H1 (cell line): Measurements from ENCODE around the gene FAM9B. TPM values are rescaled to one million over a fixed set of nuclear protein-coding genes. Genes with fewer than 3 reads are reported as not detected.

ENCODE experiments used
- CTCF ChIA-PET: fragments of 300-600 bp; sonication (Branson Sonifier 250); formaldehyde crosslinking; loops from one replicate; lab custom pipeline; 2021; ENCODE audit not compliant: partially characterized antibody; lab: Charles Lee
- POLR2A ChIA-PET: fragments of 300-600 bp; sonication (Branson Sonifier 250); formaldehyde crosslinking; loops from one replicate; lab custom pipeline; 2021; ENCODE audit warnings: inconsistent platforms; ENCODE audit not compliant: partially characterized antibody; lab: Charles Lee
- DNase-seq, 2 experiments: peaks; one replicate each; pipeline versions ENCODE4 v3.0.0 to v3.0.0-alpha.2; 2010 to 2022; ENCODE audit warnings: low spot score in 2 of 2, low read depth in 1 of 2, mixed read lengths in 1 of 2
- FAIRE-seq: peaks from 2 replicates; lab custom pipeline; 2011; peaks lifted over from hg19 to GRCh38; lab: Jason Lieb, UNC
- H2AFZ ChIP-seq: 2 replicates; pipeline ENCODE4 v1.8.1; 2012; ENCODE audit warnings: low read length, inconsistent platforms
- H2AK5ac ChIP-seq: 2 replicates; pipeline ENCODE4 v1.6.1; 2013; ENCODE audit warnings: low read depth, low read length
- H2BK120ac ChIP-seq: replicated peaks from 2 replicates; pipeline ENCODE3; 2013; ENCODE audit warnings: low read depth, low read length, inconsistent platforms
- H2BK12ac ChIP-seq: 2 replicates; pipeline ENCODE4 v1.6.1; 2013; ENCODE audit warnings: low read depth, low read length
- H2BK15ac ChIP-seq: 2 replicates; pipeline ENCODE4 v1.6.1; 2013; ENCODE audit warnings: low read length
- H2BK20ac ChIP-seq: 2 replicates; pipeline ENCODE4 v1.6.1; 2013; ENCODE audit warnings: low read length
- H2BK5ac ChIP-seq: 2 replicates; pipeline ENCODE4 v1.6.1; 2013; ENCODE audit warnings: low read depth, low read length
- H3K14ac ChIP-seq: 2 replicates; pipeline ENCODE4 v1.6.1; 2013; ENCODE audit warnings: inconsistent platforms; ENCODE audit not compliant: insufficient read length
- H3K18ac ChIP-seq: 2 replicates; pipeline ENCODE4 v1.6.1; 2013; ENCODE audit warnings: low read length; ENCODE audit errors: extremely low read depth
- H3K23ac ChIP-seq: 2 replicates; pipeline ENCODE4 v1.6.1; 2013; ENCODE audit warnings: inconsistent platforms; ENCODE audit not compliant: insufficient read length
- H3K23me2 ChIP-seq: 2 replicates; pipeline ENCODE4 v1.6.1; 2013; ENCODE audit warnings: low read depth, low read length
- H3K27ac ChIP-seq: 2 replicates; pipeline ENCODE4 v1.6.1; 2011; ENCODE audit warnings: low read depth, low read length, inconsistent platforms
- H3K27me3 ChIP-seq, 4 experiments: replicated peaks in 1 of 4; 1 replicate in 1 of 4; 2 replicates in 3 of 4; pipeline versions ENCODE4 v1.6.1 to v1.8.1; 2011 to 2013; ENCODE audit warnings: low read length in 3 of 4, mild to moderate bottlenecking in 3 of 4, inconsistent platforms in 2 of 4, mixed read lengths in 2 of 4, moderate library complexity in 1 of 4; ENCODE audit not compliant: control insufficient read depth in 3 of 4, insufficient read depth in 3 of 4; ENCODE audit errors: extremely low read depth in 1 of 4
- H3K36me3 ChIP-seq, 4 experiments: 2 replicates each; pipeline versions ENCODE4 v1.6.1 to v1.8.1; 2011 to 2013; ENCODE audit warnings: mild to moderate bottlenecking in 4 of 4, low read length in 3 of 4, moderate library complexity in 2 of 4, control low read depth in 1 of 4, inconsistent platforms in 1 of 4; ENCODE audit not compliant: insufficient read depth in 4 of 4, control insufficient read depth in 2 of 4
- H3K4ac ChIP-seq: replicated peaks from 2 replicates; pipeline ENCODE3; 2013; ENCODE audit warnings: low read length, low read depth, mixed read lengths, inconsistent platforms; ENCODE audit not compliant: insufficient read length
- H3K4me1 ChIP-seq, 4 experiments: replicated peaks in 1 of 4; 1 replicate in 1 of 4; 2 replicates in 3 of 4; pipeline versions ENCODE4 v1.6.1 to v1.8.1; 2011 to 2013; ENCODE audit warnings: low read length in 3 of 4, inconsistent platforms in 2 of 4, mixed read lengths in 1 of 4; ENCODE audit not compliant: insufficient read depth in 4 of 4, control insufficient read depth in 3 of 4
- H3K4me2 ChIP-seq, 2 experiments: 2 replicates each; pipeline versions ENCODE4 v1.6.1 to v1.8.1; 2011 to 2013; ENCODE audit warnings: low read depth in 2 of 2, low read length in 2 of 2, control low read depth in 1 of 2, inconsistent platforms in 1 of 2, mild to moderate bottlenecking in 1 of 2; ENCODE audit not compliant: insufficient read depth in 1 of 2
- H3K4me3 ChIP-seq, 4 experiments: fragments of 200-600, 300-600 bp in 1 of 4; sonication (generic), shearing (Covaris generic), sonication (Bioruptor Twin) in 1 of 4; 2 replicates each; pipeline versions ENCODE4 v1.5.1 to v1.8.1; 2011 to 2016; ENCODE audit warnings: low read length in 4 of 4, low read depth in 3 of 4, control low read depth in 2 of 4, inconsistent platforms in 2 of 4, mild to moderate bottlenecking in 2 of 4, mixed read lengths in 1 of 4, moderate library complexity in 1 of 4; ENCODE audit not compliant: insufficient read depth in 2 of 4; ENCODE audit errors: extremely low read depth in 1 of 4
- H3K56ac ChIP-seq: replicated peaks from 2 replicates; pipeline ENCODE3; 2013; ENCODE audit warnings: low read depth, mild to moderate bottlenecking, mixed read lengths, low read length, inconsistent platforms; ENCODE audit not compliant: insufficient read length
- H3K79me1 ChIP-seq: 2 replicates; pipeline ENCODE4 v1.6.1; 2013; ENCODE audit warnings: low read depth, low read length, control low read depth
- H3K79me2 ChIP-seq, 2 experiments: 2 replicates each; pipeline versions ENCODE4 v1.6.1 to v1.8.1; 2012 to 2013; ENCODE audit warnings: low read length in 2 of 2, mild to moderate bottlenecking in 2 of 2, inconsistent platforms in 1 of 2; ENCODE audit not compliant: insufficient read depth in 2 of 2, control insufficient read depth in 1 of 2
- H3K9ac ChIP-seq, 4 experiments: replicated peaks in 1 of 4; 1 replicate in 1 of 4; 2 replicates in 3 of 4; pipeline versions ENCODE4 v1.6.1 to v1.8.1; 2011 to 2013; ENCODE audit warnings: low read depth in 3 of 4, low read length in 3 of 4, control low read depth in 2 of 4, mild to moderate bottlenecking in 2 of 4, moderate library complexity in 2 of 4, inconsistent platforms in 1 of 4; ENCODE audit errors: extremely low read depth in 1 of 4
- H3K9me3 ChIP-seq, 2 experiments: 2 replicates each; pipeline versions ENCODE4 v1.6.1 to v1.8.1; 2012 to 2013; ENCODE audit warnings: mild to moderate bottlenecking in 2 of 2, moderate library complexity in 2 of 2, control low read depth in 1 of 2, inconsistent platforms in 1 of 2, low read depth in 1 of 2, low read length in 1 of 2, mixed read lengths in 1 of 2; ENCODE audit not compliant: insufficient read depth in 2 of 2
- H4K20me1 ChIP-seq, 2 experiments: replicated peaks in 1 of 2; 2 replicates each; pipeline versions ENCODE3 to v1.8.1; 2011 to 2013; ENCODE audit warnings: inconsistent platforms in 2 of 2, low read length in 2 of 2, mild to moderate bottlenecking in 1 of 2; ENCODE audit not compliant: insufficient read depth in 2 of 2, control insufficient read depth in 1 of 2
- H4K5ac ChIP-seq: 2 replicates; pipeline ENCODE4 v1.6.1; 2013; ENCODE audit warnings: low read length, low read depth, mixed read lengths, inconsistent platforms; ENCODE audit not compliant: insufficient read length
- H4K8ac ChIP-seq: 2 replicates; pipeline ENCODE4 v1.8.0; 2013; ENCODE audit warnings: mild to moderate bottlenecking, moderate library complexity, low read length, inconsistent platforms; ENCODE audit not compliant: insufficient read depth; ENCODE audit errors: extremely low read depth
- H4K91ac ChIP-seq: replicated peaks from 2 replicates; pipeline ENCODE3; 2013; ENCODE audit warnings: low read length, mixed read lengths, inconsistent platforms; ENCODE audit not compliant: insufficient read length
- RBBP5 ChIP-seq: IDR thresholded peaks from 2 replicates; pipeline ENCODE4 v1.7.1; 2012; ENCODE audit warnings: low read depth, mild to moderate bottlenecking, inconsistent platforms, low read length, moderate library complexity, borderline replicate concordance
- WGBS, 2 experiments: shearing (Covaris generic) in 1 of 2; methylation state at CpG; one replicate each; pipeline versions ENCODE4 v1.1.6 to v1.1.7; 2013 to 2015; ENCODE audit warnings: low lambda C conversion rate in 2 of 2, mixed read lengths in 2 of 2, inconsistent platforms in 1 of 2, low coverage in 1 of 2, missing lambda C conversion rate in 1 of 2; ENCODE audit not compliant: insufficient replicate concordance in 2 of 2, insufficient coverage in 1 of 2, insufficient read length in 1 of 2; ENCODE audit errors: extremely low coverage in 1 of 2, missing lambda C conversion rate in 1 of 2; 5-methylcytosine and 5-hydroxymethylcytosine counted together
- polyA plus RNA-seq, 7 experiments: library from polyadenylated mRNA; depleted of rRNA in 3 of 7; stranded (reverse) in 5 of 7; unstranded in 2 of 7; fragments of >200 nt in 5 of 7; fragments of 200-250 nt in 2 of 7; gene quantifications; 1 replicate in 5 of 7; 2 replicates in 1 of 7; 4 replicates in 1 of 7; pipeline versions ENCODE4 v1.2.1 to v1.2.3, GENCODE V29; 2011 to 2013; ENCODE audit warnings: missing spikeins in 2 of 7, mixed read lengths in 2 of 7
- total RNA-seq: library from RNA; stranded (reverse); fragmentation: NEBNext Ultra II Directional; extraction: Animal tissue kit (Norgen Biotek cat#: 25700); gene quantifications from 2 replicates; pipeline ENCODE4 v1.2.1, GENCODE V29; 2021

Gene FAM9B
- total and polyA plus RNA-seq, 2 of the 8 experiments (the other 6 are each of a cell fraction or from before 2014, with no cell fraction given), result not detected

- FAIRE-seq, result no peak
Observed at GRCh38 chrX:9062641-9063040, 28.7 kb upstream of the FAM9B start.

More at GRCh38 chrX:9062641-9063040, 28.7 kb upstream of the FAM9B start:
- 62% methylated on average over 3 of the region's 3 CpGs; no CpG with 5 or more reads in 1 of the 2 experiments for WGBS, 2 experiments
- no peak overlapping the region for H3K14ac ChIP-seq
- no peak overlapping the region for H3K27ac ChIP-seq
- H3K4me2 ChIP-seq, result no peak overlapping the region
- no peak overlapping the region for H2BK5ac ChIP-seq
- no peak overlapping the region for H2AK5ac ChIP-seq
- no peaks in the 10 kb centered on the region for H3K79me1 ChIP-seq
- H4K5ac ChIP-seq, result no peak overlapping the region
- no peak overlapping the region for H3K4me3 ChIP-seq
- H2BK120ac ChIP-seq, result no peak overlapping the region
- no peak overlapping the region for H2BK15ac ChIP-seq
- no peak overlapping the region for H4K91ac ChIP-seq
- no peak overlapping the region for H2BK12ac ChIP-seq
- H3K23ac ChIP-seq, result no peak overlapping the region
- CTCF ChIA-PET, result no interaction called here
- no peaks in the 10 kb centered on the region for H3K23me2 ChIP-seq
- H4K8ac ChIP-seq, result no peak overlapping the region
- no peak overlapping the region for H2AFZ ChIP-seq
- no peak for TF ChIP-seq RBBP5
- no peak overlapping the region for H2BK20ac ChIP-seq
- no peaks in the 10 kb centered on the region for H3K36me3 ChIP-seq
- no peak overlapping the region for H3K18ac ChIP-seq
- no peaks in the 10 kb centered on the region for H4K20me1 ChIP-seq
- no peaks in the 10 kb centered on the region for H3K79me2 ChIP-seq
- POLR2A ChIA-PET, result no interaction called here
- no peaks in the 10 kb centered on the region for H3K4me1 ChIP-seq
- H3K4ac ChIP-seq, result no peak overlapping the region
- H3K9me3 ChIP-seq, result no peaks in the 10 kb centered on the region
- no peak overlapping the region for H3K9ac ChIP-seq
- no peak overlapping the region for H3K56ac ChIP-seq
- H3K27me3 ChIP-seq, result no peaks in the 10 kb centered on the region
- DNase-seq, result no peak
